D341Med (cell line): Measurements from ENCODE around the gene SLC9A5.

ENCODE experiments used
- DNase-seq: peaks from one replicate; pipeline ENCODE4 v3.0.0; 2012; ENCODE audit warnings: low spot score

The SLC9A5 gene

GRCh38 chr16:67310561-67310960, 61.8 kb downstream of the SLC9A5 start:
- no peak for DNase-seq

GRCh38 chr16:67311607-67312488, 63.1 kb downstream of the SLC9A5 start:
- DNase-seq, result no peak

- no peak for DNase-seq
These were observed 63.9 kb downstream of the SLC9A5 start for GRCh38 chr16:67312719-67313118.

DNA sequence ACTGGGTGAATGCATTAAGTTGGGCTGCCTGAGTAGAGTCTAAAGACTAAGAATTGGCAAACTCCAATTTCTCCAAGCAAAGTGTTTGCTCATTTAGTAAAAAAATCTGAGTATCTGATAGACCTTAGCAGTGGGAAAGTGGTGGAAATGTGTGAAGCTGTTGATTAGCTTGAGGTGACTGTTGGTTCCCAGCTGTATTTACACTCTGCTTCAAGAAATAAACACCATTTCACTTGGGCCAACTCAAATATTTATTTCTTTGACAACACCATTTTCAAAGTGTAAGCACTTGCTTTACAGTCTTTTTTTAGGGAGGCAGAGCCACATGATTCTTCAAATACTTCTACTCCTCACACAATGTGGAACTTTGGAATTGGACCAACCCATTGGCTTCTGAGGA, 69.1 kb downstream of the SLC9A5 start:
- DNase-seq, result no peak
